ENCODE data around the gene CACNB2.

Gene CACNB2

DNA sequence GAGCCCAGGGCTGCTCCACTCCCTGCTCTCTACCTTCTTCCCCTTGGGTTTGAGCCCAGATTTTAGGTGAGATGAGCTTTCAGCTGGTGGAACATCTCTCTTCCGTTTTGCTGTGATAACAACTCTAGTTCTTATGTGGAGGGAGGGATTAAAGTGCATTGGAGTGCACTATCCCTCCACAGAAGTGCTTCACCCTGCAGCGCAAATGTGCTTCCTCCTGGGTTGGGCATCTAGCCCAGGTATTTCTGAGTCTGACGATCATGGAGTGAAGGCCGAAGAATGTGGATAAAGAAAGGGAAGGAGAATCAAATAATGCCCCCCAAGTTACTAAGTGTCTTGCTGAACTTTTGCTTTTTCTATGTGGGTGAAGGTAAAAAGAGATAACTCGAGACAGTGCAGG is 157.4 kb downstream of the CACNB2 start:
- Histone ChIP-seq H3K4me3 (ENCODE audit: insufficient read depth in 1 of 2, low read depth in 1 of 2, low read length in 2 of 2) (no peak overlapping the region), H3K4ac (ENCODE audit: low read depth in 1 of 2, low read length in 2 of 2) (no peak overlapping the region), H3K14ac (ENCODE audit: low read length in 2 of 2) (no peak overlapping the region), H3K9ac (ENCODE audit: low read length) (no peak overlapping the region), H2BK5ac (ENCODE audit: low read depth, low read length, poor library complexity, severe bottlenecking) (no peak overlapping the region), H3K4me2 (ENCODE audit: low read length, poor library complexity, severe bottlenecking) (no peak overlapping the region), H3K27me3 (ENCODE audit: control insufficient read depth in 1 of 2, insufficient read depth in 1 of 2, low read length in 2 of 2) (no peaks in the 10 kb centered on the region), H3K36me3 (ENCODE audit: control insufficient read depth in 1 of 2, insufficient read depth in 2 of 2, low read depth in 1 of 2, low read length in 2 of 2) (no peaks in the 10 kb centered on the region), H3K4me1 (ENCODE audit: control insufficient read depth, insufficient read depth, low read depth, low read length) (no peaks in the 10 kb centered on the region), H3K27ac (ENCODE audit: low read length, poor library complexity, severe bottlenecking) (no peak overlapping the region), H3K18ac (ENCODE audit: low read depth in 1 of 2, low read length in 2 of 2) (no peak overlapping the region), H4K91ac (ENCODE audit: low read length) (no peak overlapping the region), H2AK5ac (ENCODE audit: low read length, severe bottlenecking) (no peak overlapping the region), H2AFZ (ENCODE audit: low read depth, low read length) (no peak overlapping the region), H3K79me1 (replicated peaks; ENCODE audit: low read length, poor library complexity, severe bottlenecking) (no peaks in the 10 kb centered on the region), H3K9me3 (ENCODE audit: control insufficient read depth, low read length) (no peaks in the 10 kb centered on the region), H2BK12ac (ENCODE audit: low read length in 2 of 2) (no peak overlapping the region), H2BK120ac (ENCODE audit: low read depth, low read length) (no peak overlapping the region), H4K8ac (ENCODE audit: low read length) (no peak overlapping the region), H3K23ac (ENCODE audit: low read length in 2 of 2) (no peak overlapping the region), H2BK15ac (ENCODE audit: low read depth, poor library complexity, severe bottlenecking) (no peak overlapping the region)
- DNase-seq, result no peak
- 68% methylated on average over 5 of the region's 5 CpGs for WGBS

DNA sequence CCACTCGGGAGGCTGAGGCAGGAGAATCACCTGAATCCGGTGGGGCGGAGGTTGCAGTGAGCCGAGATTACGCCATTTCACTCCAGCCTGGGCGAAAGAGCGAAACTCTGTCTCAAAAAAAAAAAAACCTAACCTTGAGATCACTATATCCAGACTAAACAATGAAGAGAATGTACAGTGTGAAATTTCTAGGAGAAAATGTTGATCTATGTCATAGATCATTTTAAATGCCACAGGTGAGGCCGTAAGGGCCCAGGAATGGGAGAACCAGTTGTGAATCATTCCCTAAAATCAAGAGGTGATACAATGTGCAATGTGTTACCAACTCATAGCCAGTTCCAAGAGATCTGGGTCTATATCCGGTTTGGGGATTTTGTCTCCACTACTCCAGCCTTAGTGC is 158.0 kb downstream of the CACNB2 start:
- Histone ChIP-seq H3K79me1 (replicated peaks; ENCODE audit: low read length, poor library complexity, severe bottlenecking) (no peaks in the 10 kb centered on the region), H2BK120ac (ENCODE audit: low read depth, low read length) (no peak overlapping the region), H3K9me3 (ENCODE audit: control insufficient read depth, low read length) (no peaks in the 10 kb centered on the region), H3K4me3 (ENCODE audit: insufficient read depth in 1 of 2, low read depth in 1 of 2, low read length in 2 of 2) (no peak overlapping the region), H3K4ac (ENCODE audit: low read depth in 1 of 2, low read length in 2 of 2) (no peak overlapping the region), H3K4me2 (ENCODE audit: low read length, poor library complexity, severe bottlenecking) (no peak overlapping the region), H3K4me1 (ENCODE audit: control insufficient read depth, insufficient read depth, low read depth, low read length) (no peaks in the 10 kb centered on the region), H4K91ac (ENCODE audit: low read length) (no peak overlapping the region), H3K27me3 (ENCODE audit: control insufficient read depth in 1 of 2, insufficient read depth in 1 of 2, low read length in 2 of 2) (no peaks in the 10 kb centered on the region), H2BK5ac (ENCODE audit: low read depth, low read length, poor library complexity, severe bottlenecking) (no peak overlapping the region), H3K23ac (ENCODE audit: low read length in 2 of 2) (no peak overlapping the region), H3K27ac (ENCODE audit: low read length, poor library complexity, severe bottlenecking) (no peak overlapping the region), H2BK12ac (ENCODE audit: low read length in 2 of 2) (no peak overlapping the region), H3K9ac (ENCODE audit: low read length) (no peak overlapping the region), H3K18ac (ENCODE audit: low read depth in 1 of 2, low read length in 2 of 2) (no peak overlapping the region), H2AFZ (ENCODE audit: low read depth, low read length) (no peak overlapping the region), H2BK15ac (ENCODE audit: low read depth, poor library complexity, severe bottlenecking) (no peak overlapping the region), H2AK5ac (ENCODE audit: low read length, severe bottlenecking) (no peak overlapping the region), H3K14ac (ENCODE audit: low read length in 2 of 2) (no peak overlapping the region), H4K8ac (ENCODE audit: low read length) (no peak overlapping the region), H3K36me3 (ENCODE audit: control insufficient read depth in 1 of 2, insufficient read depth in 2 of 2, low read depth in 1 of 2, low read length in 2 of 2) (no peaks in the 10 kb centered on the region)
- WGBS, result 91% methylated on average over 7 of the region's 9 CpGs
- DNase-seq, result no peak

DNA sequence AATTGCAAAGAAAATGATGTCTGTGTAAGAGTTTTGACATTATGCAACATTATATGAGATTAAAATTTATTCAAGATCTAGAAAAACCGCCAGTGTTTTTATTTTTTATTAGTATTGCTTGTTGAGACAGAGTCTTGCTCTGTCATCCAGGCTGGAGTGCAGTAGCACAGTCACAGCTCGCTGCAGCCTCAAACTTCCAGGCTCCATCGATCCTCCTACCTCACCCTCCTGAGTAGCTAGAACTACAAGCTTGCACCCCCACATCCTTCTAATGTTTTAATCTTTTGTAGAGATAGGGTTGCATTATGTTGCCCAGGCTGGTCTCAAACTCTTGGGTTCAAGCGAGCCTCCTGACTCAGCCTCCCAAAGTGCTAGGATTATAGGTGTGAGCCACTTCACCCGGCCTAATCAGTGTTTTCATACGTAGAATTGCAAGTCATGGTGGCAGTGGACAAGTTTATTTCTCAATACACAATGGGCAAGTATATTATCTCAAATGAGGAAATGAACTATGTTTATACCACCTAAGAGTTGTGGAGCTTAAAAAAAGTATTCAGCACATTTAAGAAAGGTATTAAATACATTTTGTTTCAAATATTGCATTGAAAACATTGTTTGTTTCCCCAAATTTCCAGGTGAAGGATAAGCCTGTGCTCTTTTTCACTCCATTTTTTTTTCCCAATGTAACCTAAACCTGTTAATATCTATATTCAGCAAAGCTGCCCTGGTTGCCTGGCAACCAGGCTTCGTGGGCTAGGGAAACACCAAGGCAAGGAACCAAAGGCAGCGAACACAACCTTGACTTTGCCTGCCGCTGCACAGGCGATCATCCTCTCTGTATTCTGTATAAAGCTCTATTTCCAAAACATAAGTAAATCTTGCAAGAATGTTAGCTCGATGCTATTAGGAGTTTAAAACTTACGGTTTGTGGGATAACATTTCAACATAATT is 163.9 kb downstream of the CACNB2 start:
- Histone ChIP-seq H3K4ac (ENCODE audit: low read depth in 1 of 2, low read length in 2 of 2) (no peak overlapping the region), H3K9ac (ENCODE audit: low read length) (no peak overlapping the region), H2BK120ac (ENCODE audit: low read depth, low read length) (no peak overlapping the region), H4K8ac (ENCODE audit: low read length) (no peak overlapping the region), H2BK5ac (ENCODE audit: low read depth, low read length, poor library complexity, severe bottlenecking) (no peak overlapping the region), H3K4me2 (ENCODE audit: low read length, poor library complexity, severe bottlenecking) (no peak overlapping the region), H2BK12ac (ENCODE audit: low read length in 2 of 2) (no peak overlapping the region), H4K91ac (ENCODE audit: low read length) (no peak overlapping the region), H3K4me3 (ENCODE audit: insufficient read depth in 1 of 2, low read depth in 1 of 2, low read length in 2 of 2) (no peak overlapping the region), H2AK5ac (ENCODE audit: low read length, severe bottlenecking) (no peak overlapping the region), H3K36me3 (ENCODE audit: control insufficient read depth in 1 of 2, insufficient read depth in 2 of 2, low read depth in 1 of 2, low read length in 2 of 2) (no peaks in the 10 kb centered on the region), H3K4me1 (ENCODE audit: control insufficient read depth, insufficient read depth, low read depth, low read length) (no peaks in the 10 kb centered on the region), H3K23ac (ENCODE audit: low read length in 2 of 2) (no peak overlapping the region), H3K18ac (ENCODE audit: low read depth in 1 of 2, low read length in 2 of 2) (no peak overlapping the region), H3K79me1 (replicated peaks; ENCODE audit: low read length, poor library complexity, severe bottlenecking) (no peaks in the 10 kb centered on the region), H3K27ac (ENCODE audit: low read length, poor library complexity, severe bottlenecking) (no peak overlapping the region), H3K9me3 (ENCODE audit: control insufficient read depth, low read length) (no peaks in the 10 kb centered on the region), H2AFZ (ENCODE audit: low read depth, low read length) (no peak overlapping the region), H2BK15ac (ENCODE audit: low read depth, poor library complexity, severe bottlenecking) (no peak overlapping the region), H3K14ac (ENCODE audit: low read length in 2 of 2) (no peak overlapping the region), H3K27me3 (ENCODE audit: control insufficient read depth in 1 of 2, insufficient read depth in 1 of 2, low read length in 2 of 2) (peaks cover 0 to 6% of the 10 kb centered on the region in 2 experiments)
- no peak for DNase-seq
- WGBS, result 82% methylated on average over 7 of the region's 12 CpGs

DNA sequence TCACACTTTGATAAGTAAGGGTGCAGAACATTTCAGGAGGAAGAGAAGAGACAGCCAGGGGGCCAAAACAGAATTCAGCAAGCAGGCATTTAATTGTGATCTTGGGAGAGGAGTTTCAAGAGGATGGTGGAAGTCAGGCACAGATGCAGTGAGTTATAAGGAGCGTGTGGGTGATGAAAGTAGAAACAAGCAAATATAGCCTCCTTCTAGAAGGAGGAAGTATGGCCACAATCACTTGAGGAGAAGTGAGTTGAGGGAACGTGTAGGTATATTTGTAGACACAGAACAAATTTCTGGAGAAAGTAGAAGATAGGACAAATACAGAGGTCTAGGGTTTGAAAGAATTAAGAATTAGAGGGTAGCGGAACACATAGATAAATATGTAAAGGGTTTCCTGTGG is 165.8 kb downstream of the CACNB2 start:
- H3K4me3 ChIP-seq (ENCODE audit: insufficient read depth in 1 of 2, low read depth in 1 of 2, low read length in 2 of 2), result no peak overlapping the region
- peaks cover 0 to 6% of the 10 kb centered on the region in 2 experiments for H3K27me3 ChIP-seq (ENCODE audit: control insufficient read depth in 1 of 2, insufficient read depth in 1 of 2, low read length in 2 of 2)
- H3K9me3 ChIP-seq (ENCODE audit: control insufficient read depth, low read length), result no peaks in the 10 kb centered on the region
- no peaks in the 10 kb centered on the region for H3K4me1 ChIP-seq (ENCODE audit: control insufficient read depth, insufficient read depth, low read depth, low read length)
- no peak overlapping the region for H3K4me2 ChIP-seq (ENCODE audit: low read length, poor library complexity, severe bottlenecking)
- no peak overlapping the region for H2AK5ac ChIP-seq (ENCODE audit: low read length, severe bottlenecking)
- no peak for DNase-seq
- no peak overlapping the region for H2BK12ac ChIP-seq (ENCODE audit: low read length in 2 of 2)
- no peak overlapping the region for H3K9ac ChIP-seq (ENCODE audit: low read length)
- H3K79me1 ChIP-seq (replicated peaks; ENCODE audit: low read length, poor library complexity, severe bottlenecking), result no peaks in the 10 kb centered on the region
- no peak overlapping the region for H3K27ac ChIP-seq (ENCODE audit: low read length, poor library complexity, severe bottlenecking)
- no peak overlapping the region for H4K8ac ChIP-seq (ENCODE audit: low read length)
- no peak overlapping the region for H4K91ac ChIP-seq (ENCODE audit: low read length)
- H3K18ac ChIP-seq (ENCODE audit: low read depth in 1 of 2, low read length in 2 of 2), result no peak overlapping the region
- 80% methylated on average over 3 of the region's 3 CpGs for WGBS
- H3K36me3 ChIP-seq (ENCODE audit: control insufficient read depth in 1 of 2, insufficient read depth in 2 of 2, low read depth in 1 of 2, low read length in 2 of 2), result no peaks in the 10 kb centered on the region
- no peak overlapping the region for H2BK15ac ChIP-seq (ENCODE audit: low read depth, poor library complexity, severe bottlenecking)
- no peak overlapping the region for H2BK5ac ChIP-seq (ENCODE audit: low read depth, low read length, poor library complexity, severe bottlenecking)
- no peak overlapping the region for H3K23ac ChIP-seq (ENCODE audit: low read length in 2 of 2)
- no peak overlapping the region for H2AFZ ChIP-seq (ENCODE audit: low read depth, low read length)
- H2BK120ac ChIP-seq (ENCODE audit: low read depth, low read length), result no peak overlapping the region
- no peak overlapping the region for H3K4ac ChIP-seq (ENCODE audit: low read depth in 1 of 2, low read length in 2 of 2)
- H3K14ac ChIP-seq (ENCODE audit: low read length in 2 of 2), result no peak overlapping the region

All from mesenchymal stem cell (in vitro differentiated cells and primary cell).